GM19043 (cell line): ENCODE results near the gene CHD5.
"Not testable (repeated sequence)": the region's sequence is repeated elsewhere in the genome, so short reads cannot be mapped to it uniquely, and the experiment has no call there.

Experiments
- ATAC-seq: cut with Tn5 transposase; IDR thresholded peaks from one replicate; pipeline ENCODE4 v1.9.1; 2021; ENCODE audit warnings: low read depth; ENCODE audit not compliant: unreplicated experiment

Gene CHD5

GRCh38 chr1:6088956-6089355, 91.2 kb downstream of the CHD5 start:
- no peak for ATAC-seq

DNA sequence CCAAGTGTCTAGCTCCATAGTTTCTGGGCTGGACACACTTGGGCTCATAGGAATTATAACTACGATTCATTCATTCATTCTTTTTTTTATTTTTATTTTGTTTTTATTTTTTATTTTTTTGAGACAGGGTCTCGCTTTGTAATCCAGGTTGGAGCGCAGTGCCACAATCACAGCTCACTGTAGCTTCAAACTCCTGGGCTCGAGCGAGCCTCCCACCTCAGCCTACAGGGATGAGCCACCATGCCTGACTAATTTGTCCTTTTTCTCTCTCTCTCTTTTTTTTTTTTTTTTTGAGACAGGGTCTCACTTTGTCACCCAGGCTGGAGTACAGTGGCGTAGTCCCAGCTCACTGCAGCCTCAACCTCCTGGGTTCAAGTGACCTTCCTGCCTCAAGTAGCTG, 92.2 kb downstream of the CHD5 start:
- ATAC-seq: no peak

DNA sequence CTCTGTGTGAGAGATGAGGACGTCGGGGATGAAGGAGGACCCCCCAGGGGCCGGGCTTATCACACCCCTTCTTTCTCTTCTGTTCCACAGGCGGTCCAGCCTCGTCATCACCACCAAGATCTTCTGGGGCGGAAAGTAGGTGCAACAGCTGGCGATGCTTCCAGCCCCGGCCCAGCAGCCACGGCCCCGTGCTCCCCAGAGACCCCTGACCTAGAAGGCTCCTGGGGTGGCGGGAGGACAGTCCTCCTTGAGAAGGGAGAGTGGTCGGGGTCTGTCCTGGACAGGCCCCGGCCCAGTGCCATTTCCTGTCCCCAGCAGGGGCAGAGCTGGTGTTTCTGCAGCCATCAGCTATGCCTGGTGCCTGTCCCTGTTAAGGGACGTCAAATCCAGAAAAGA, 92.7 kb downstream of the CHD5 start:
- no peak for ATAC-seq

- no peak for ATAC-seq
Measured at GRCh38 chr1:6086762-6087376, 93.3 kb downstream of the CHD5 start.

DNA sequence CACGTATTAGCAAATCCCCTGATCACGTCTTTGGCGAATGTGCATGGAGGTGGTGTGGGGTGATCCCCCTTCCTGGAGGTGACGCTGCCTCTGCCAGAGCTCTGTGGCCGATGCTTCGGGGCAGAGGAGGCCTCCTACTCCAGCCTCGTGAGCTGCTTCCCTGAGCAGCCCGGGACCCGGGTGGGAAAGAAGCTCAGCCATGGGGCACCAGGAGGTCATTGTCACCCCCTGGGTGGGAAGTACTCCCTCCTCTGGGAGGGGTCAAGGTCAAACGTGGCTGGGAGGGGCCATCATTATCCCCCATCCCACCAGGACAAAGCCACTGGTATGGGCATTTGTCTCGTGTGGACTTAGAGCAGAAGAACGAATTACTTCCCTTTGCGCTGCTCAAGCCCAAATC, 93.8 kb downstream of the CHD5 start:
- no peak for ATAC-seq

- no peak for ATAC-seq
Measured at GRCh38 chr1:6085666-6086065, 94.5 kb downstream of the CHD5 start.

GRCh38 chr1:6084781-6085495, 95.2 kb downstream of the CHD5 start:
- ATAC-seq: no peak

GRCh38 chr1:6083801-6084446, 96.2 kb downstream of the CHD5 start:
- no peak for ATAC-seq

DNA sequence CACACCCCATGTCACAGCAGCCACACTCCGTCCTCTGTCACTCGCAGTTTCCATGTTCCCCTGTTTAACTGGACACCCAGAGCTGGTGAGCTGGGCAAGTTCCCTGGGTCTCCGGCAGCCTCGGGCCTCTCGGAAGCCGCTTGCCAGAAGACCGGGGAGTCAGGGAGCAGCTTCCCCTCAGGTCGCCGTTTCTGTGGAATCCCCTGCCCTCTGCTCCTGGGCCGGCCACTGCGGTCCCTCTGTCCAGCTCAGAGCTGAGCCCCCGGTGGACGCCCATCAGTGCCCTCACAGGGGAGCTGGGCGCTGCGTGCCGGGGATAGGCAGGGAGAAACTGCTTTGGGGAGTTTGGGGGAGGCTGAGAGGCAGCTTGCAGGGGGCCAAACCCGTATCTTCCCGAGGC, 96.7 kb downstream of the CHD5 start:
- ATAC-seq: no peak

DNA sequence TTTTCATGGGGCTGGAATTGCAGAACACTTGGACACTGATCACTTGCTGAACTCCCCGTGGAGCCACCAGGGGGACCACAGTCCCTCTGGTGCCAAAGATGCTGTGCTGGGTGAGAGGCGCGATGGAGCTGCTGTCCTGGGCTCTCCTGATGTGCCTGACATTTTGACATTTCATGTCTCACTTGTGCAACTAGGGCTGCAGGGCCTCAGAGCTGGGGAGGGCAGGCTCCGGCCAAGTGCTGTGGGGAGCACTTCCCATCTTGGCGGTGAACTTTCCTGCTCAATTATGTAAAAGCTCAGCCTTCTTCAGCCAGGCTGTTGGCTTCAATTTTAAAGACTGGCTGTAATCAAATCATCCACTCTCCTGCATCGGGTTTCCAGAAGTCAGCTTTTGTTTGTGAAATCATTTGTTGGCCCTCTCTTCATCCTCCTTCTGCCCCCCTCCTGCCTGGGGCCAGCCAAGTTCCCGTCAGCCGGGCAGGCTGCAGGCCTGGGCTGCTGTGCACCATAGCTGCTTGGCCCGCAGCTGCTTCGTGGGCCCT, 97.6 kb downstream of the CHD5 start:
- ATAC-seq: no peak

GRCh38 chr1:6081901-6082300, 98.2 kb downstream of the CHD5 start:
- ATAC-seq: no peak

DNA sequence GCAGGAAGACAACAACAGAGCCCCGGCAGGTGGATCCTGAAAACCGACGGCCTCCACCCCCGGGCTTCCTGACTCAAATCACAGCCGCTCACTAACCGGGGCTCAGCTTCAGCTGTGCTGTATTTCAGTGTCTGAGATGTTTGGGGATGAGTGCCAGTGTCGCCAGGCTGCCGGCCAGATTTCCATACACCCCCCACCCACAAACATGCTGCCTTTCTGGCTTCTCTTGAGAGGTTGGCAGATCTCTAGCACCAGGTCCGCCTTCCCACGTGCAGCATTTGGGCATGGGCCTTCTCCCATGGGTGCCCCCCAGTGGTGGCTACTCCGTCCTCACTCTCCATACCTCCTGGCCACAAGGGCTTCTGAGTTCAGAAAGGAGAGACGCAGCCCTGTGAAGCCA, 99.7 kb downstream of the CHD5 start:
- ATAC-seq: no peak

GRCh38 chr1:6077919-6078318, 102.2 kb downstream of the CHD5 start:
- no peak for ATAC-seq

DNA sequence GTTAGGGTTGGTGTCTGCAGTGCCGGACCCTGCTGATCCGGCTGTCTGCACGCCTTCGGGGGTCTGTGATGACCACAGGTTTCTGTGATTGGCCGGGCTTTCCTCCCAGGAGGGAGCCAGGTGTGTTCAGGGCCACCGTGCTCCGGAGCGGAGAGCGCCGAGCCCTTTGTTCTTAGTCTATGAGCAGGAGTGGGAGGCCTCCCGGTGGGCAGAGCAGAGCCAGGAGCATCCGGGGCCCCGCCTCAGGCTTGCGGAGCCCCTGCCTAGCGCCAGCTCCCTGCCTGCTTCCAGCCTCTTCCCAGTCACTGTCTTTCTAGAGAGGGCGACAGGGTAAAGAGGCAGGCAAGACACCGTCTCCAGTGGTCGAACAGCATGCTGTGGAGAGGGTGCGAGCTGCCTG, 102.6 kb downstream of the CHD5 start:
- ATAC-seq: no peak

DNA sequence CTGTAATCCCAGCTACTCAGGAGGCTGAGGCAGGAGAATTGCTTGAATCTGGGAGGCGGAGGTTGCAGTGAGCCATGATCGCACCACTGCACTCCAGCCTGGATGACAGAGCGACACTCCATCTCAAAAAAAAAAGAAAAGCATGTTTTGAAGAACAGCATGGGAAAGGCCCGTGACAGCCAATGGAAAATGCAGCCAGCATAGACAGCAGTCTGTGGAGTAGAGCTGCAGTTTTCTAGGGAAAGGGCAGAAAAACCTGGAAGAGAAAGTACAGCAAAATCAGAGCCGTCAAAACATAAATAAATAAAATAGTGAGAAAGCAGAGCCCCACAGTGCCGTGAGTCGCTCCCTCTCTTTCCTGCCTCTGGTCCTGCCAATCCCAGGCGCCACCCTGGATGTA, 103.1 kb downstream of the CHD5 start:
- ATAC-seq: not testable (repeated sequence)

DNA sequence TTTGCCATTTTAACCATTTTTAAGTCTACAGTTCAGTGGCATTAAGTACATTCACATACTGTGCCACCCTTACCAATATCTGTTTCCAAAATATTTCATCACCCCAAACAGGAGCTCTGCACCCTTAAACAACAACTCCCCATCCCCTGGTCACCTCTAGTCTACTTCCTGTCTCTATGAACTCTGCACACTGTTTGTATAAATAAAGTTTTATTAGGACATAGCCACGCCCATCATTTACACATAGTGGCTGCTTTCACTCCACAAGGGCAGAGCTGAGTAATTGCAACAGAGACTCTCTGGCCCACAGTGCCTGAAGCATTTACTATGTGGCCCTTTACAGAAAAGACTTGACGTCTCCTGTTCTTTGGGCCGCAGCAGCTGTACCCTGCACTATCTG, 104.4 kb downstream of the CHD5 start:
- no peak for ATAC-seq

GRCh38 chr1:6074192-6074901, 105.8 kb downstream of the CHD5 start:
- no peak for ATAC-seq

DNA sequence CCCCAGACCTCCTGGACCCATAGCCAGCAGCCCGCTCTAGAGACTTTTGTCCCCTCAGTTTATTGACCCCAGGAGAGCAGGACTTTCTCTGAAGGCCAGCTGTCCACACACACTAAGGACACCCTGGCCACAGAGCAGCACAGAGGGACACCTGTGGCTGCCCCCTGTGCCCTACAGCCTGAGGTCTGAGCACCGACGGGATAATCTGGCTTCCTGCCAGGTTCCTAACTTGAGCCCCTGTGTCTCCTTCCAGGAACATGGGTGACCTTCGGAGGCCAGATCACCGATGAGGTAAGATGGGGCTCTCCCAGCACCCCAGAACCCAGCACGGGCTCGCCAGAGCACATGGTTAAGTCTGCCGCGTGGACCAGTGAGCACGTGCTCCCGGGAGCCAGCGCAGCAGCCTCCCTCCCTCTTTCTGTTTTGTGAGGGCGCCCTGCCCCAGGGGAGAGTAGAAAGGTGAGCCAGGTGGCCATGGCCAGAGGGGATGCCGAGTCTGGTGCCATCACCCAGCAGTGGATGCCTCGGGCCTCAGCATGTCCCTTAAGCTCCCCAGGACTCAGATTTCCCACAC, 106.6 kb downstream of the CHD5 start:
- no peak for ATAC-seq

GRCh38 chr1:6072774-6073479, 107.2 kb downstream of the CHD5 start:
- ATAC-seq: no peak

DNA sequence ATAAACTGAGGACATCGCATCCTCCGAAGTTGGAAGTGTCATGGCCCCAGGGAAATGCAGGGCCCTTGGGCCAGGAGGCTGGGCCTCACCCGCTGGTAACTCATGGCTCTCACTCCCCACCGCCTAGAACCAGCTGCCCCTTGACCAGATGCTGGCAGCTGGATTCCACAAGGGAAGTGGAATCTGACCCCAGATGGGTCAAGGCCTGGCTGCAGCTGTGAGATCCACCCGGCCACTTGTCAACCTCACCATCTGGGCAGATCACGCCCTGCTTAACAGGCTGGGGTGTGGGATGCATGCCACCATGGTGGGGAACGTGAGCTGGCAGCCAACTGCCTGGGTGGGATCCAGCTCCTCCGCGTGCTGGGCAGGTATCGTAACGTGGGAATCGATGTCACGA, 108.9 kb downstream of the CHD5 start:
- no peak for ATAC-seq
